Amygdala (tissue), 56 donors: ENCODE results near the gene PLEKHG4B.

Experiments
- DNase-seq, 56 donors: peaks; one replicate each; lab custom pipeline; 2025; lab: John Stamatoyannopoulos, UW

Gene PLEKHG4B

DNA sequence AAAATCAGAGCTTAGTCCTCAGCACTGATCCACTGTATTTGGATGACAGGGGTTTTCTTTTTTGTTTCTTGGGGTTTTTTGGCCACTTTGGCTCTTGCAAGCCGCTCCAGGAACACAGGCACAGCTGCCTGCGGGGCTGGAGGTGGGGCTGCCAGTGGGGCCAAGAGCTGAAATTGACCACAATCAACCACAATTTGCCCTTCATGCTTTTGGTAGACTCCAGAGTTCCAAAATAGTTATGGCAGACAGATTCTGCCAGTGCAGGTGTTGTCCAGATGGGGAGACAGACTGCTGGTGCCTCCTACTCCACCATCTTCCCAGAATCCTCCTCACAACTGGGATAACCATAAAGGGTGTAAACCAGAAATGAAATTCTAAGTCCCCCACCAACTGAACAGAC, 36.5 kb downstream of the PLEKHG4B start:
- DNase-seq, result no peak

DNA sequence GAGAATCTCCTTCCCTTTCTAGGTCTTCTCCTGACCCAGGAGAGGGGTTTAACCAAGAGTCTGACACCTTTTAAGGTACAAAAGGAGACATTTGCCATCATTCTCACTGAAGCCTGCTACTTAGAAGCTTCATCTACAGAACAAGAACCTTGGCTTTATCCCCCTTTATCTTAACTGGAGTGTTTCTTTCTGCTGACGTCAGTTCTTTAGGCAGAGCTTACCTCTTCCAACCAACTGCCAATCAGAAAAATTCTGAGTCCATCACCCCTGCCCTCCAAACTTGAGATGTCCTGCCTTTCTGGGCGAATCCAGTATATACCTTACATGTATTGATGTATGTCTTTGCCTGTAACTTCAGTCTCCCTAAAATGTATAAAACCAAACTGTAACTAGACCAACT, 37.2 kb downstream of the PLEKHG4B start:
- DNase-seq, result no peak

DNA sequence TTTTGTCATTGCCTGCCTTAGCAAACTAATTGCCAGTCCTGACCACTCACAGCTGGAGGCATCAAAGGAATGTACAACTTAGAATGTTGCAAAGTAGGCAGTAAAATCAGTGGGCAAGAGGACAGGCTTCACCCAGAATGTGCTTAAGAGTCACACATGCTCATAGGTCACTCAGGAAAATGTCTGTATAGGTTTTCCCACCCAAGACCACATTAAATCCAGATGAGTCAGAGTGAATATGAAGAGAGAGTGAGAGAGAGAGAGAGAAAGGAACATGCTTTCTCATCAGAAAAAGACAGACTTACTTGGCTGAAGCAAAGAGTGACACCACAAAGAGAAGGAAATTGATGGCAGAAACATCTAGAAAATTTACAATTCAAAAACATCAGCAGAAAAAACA, 37.9 kb downstream of the PLEKHG4B start:
- DNase-seq, result no peak

DNA sequence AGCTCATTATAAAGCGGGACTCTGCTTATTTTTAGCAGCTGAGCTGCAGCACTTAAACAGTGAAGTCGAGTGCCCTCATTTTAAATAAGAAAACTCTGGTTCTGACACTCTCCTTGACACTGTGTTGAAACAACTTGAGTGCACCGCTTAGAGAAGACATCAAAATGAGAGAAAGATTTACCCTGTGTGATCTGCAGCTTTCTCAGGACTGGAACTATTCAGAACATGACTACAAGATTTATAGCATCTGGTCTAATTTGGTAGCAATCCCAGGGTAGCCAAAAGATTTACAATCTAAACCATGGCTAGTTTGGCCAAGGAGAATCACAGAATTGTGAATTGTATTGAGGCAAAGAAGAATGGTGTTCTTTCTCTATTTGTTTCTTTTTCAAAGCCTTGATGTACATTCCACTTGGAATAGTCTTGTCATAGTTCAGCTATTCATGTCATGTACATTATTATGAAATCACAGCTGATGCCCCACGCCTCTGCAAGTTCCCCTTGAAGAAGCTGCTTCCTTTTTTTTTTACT, 38.7 kb downstream of the PLEKHG4B start:
- DNase-seq, result no peak

DNA sequence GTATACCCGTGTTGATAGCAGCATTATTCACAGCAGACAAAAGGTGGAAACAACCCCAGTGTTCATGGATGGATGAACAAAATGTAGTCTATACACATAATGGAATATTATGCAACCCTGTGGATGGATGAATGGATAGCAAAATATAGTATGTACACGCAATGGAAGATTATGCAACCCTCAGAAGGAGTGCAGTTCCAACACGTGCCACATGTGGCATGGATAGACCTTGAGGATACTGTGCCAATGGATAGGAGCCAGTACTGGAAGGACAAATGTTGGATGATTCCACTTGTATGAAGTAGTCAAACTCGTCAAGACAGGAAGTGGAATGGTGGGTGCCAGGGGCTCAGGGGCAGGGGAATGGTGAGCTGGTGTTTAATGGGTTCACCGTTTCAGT, 44.9 kb downstream of the PLEKHG4B start:
- DNase-seq, result no peak

DNA sequence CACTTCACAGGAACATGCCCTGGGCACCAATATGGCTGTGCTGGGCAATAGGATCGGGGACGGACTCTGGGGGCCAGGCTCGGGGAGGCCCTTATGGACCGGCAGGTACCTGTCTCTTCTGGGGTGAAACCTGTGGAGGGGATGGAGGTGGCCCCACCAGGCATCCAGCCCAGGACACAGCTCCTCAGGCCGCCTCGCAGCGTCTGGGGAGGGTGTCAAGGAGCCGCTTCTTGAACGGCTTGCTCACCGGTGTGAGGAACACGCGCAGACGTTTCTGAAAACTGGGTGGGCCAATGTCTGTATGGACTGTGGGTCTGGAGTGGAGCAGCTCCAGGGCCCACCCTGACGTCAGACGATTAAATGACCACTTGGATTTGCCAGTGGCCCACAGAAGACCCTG, 45.8 kb downstream of the PLEKHG4B start:
- no peak for DNase-seq

DNA sequence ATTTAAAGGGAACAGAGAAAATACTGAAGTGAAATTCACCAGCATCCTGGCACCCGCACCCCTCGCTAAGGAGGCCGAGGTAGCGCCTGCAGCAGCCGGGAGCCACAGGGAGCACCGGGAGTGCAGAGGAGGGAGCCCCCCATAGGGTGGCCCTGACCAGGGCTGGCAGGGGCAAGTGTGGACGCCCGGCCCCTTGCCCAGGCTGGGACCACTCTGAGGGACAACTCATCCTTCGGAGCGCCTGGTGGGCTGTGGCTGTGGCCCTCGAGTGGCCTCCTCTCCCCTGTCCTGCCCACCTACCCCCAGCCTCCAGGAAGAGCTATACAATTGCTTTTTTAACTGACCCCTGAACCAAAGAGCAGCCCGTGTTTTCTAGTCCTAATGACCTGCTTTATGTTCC, 47.0 kb downstream of the PLEKHG4B start:
- DNase-seq, result no peak

DNA sequence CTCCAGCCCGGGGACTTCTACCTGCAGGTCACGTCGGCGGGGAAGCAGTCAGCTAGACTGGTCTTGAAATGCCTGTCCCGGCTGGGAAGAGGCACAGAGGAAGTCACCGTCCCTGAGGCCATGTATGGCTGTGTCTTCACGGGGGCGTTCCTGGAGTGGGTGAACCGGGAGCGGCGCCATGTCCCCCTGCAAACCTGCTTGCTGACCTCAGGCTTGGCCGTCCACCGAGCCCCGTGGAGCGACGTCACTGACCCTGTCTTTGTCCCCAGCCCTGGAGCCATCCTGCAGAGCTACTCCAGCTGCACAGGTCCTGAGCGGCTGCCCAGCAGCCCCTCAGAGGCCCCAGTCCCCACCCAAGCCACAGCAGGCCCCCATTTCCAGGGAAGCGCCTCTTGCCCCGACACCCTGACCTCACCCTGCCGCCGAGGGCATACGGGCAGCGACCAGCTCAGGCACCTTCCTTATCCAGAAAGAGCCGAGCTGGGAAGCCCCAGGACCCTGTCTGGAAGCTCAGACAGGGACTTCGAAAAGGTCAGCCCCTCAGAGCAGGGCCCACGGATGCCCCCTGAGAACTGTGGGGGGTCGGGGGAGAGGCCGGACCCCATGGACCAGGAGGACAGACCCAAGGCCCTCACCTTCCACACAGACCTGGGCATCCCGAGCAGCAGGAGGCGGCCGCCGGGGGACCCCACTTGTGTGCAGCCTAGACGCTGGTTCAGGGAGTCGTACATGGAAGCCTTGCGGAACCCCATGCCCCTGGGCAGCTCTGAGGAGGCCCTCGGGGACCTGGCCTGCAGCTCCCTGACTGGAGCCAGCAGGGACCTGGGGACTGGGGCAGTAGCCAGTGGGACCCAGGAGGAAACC, 47.8 kb downstream of the PLEKHG4B start:
- DNase-seq, result no peak

DNA sequence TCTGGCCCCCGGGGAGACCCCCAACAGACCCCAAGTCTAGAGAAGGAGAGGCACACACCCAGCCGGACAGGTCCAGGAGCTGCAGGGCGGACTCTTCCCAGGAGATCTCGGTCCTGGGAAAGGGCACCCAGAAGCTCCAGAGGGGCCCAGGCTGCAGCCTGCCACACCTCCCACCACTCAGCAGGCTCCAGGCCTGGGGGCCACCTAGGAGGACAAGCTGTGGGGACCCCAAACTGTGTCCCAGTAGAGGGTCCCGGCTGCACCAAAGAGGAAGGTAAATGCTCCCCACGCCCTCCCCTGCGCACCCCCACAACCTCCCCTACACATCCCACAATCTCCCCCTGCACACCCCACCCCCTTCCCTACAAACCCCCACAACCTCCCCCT, 48.5 kb downstream of the PLEKHG4B start:
- no peak for DNase-seq

DNA sequence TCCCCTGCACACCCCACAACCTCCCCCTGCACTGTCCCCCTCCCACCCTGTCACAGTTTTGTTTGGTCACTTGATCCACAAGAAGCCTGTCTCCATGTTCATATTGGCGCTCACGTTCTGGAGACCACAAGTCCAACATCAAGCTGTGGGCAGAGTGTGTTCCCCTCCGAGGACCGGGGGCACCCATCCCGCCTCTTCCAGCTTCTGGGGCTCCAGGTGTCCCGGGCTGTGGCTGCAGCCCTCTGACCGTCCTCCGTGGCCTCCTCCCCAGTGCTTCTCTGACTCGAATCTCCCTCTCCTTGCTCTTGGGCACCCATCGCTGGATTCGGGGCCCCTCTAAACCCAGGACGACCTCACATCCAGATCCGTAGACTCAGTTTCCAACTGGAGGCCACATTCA, 49.2 kb downstream of the PLEKHG4B start:
- no peak for DNase-seq

DNA sequence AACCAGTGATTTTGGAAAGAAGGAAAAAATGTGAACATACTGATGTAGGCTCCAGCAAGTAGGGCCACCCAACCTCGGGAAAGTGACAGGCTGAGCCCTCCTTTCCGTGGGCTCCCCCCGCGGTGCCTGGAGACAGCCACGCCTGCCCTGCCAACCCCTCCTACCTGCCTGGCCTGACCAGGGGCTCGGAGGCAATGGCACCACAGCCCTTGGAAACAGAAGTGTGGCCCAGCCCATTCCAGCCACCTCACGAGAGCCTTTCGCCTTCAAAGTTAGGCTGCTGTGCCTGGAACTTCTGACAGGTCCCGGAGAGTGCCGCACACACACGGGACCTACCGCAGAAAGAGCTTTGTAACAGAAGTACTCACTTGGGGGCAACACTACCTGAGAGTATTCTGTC, 49.8 kb downstream of the PLEKHG4B start:
- no peak for DNase-seq

DNA sequence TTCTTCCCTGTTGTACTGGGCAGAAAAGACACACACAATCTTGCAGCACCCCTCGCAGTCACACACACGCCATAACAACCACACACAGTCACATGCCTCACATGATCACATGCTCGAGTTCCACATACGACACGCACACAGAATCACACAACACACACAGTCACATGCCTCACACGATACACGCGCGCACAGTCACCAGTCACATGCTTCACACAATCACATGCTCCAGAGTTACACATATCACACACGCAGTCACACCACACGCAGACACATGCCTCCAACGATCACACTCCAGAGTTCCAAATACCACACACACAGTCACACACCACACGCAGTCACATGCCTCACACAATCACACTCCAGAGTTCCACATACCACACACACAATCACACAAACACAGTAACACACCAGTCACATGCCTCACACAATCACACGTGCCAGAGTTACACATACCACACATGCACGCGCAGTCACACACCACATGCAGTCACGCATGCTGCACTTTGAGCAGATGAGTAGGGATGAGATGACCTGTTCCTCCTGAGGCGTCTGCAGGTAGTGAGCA, 50.4 kb downstream of the PLEKHG4B start:
- no peak for DNase-seq

DNA sequence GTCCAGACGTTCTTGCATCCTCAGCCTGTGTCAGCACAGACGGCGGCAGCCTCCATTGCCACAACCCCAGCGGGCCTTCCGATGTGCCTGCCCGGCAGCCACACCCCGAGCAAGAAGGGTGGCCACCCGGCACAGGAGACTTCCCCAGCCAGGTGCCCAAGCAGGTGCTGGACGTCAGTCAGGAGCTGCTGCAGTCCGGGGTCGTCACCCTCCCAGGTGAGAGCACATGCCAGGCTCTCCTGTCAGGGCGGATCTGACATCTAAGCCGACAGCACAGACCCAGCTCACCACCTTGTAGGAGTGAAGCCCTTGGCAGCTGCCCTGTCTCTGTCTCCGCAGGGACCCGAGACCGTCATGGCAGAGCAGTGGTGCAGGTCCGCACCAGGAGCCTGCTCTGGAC, 51.1 kb downstream of the PLEKHG4B start:
- DNase-seq, result no peak

DNA sequence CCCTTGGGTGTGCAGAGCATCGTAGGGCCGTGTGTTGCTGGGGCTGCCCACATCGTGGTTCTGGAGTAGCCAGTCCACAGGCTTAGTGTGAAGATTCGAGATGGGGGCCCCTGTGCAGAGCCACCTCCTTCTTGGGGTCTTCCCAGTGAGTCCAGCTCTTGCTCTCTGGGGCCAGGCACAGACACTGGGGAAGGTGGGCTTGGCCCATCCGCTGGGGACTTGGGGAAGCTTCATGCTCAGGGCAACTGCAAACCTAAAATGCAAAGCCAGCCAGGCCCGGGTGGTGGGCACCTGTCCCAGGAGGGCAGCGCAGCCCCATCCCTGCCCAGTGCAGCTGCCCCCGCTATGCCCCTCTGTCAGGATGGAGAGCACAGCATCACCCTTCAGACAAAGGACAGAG, 53.0 kb downstream of the PLEKHG4B start:
- no peak for DNase-seq

DNA sequence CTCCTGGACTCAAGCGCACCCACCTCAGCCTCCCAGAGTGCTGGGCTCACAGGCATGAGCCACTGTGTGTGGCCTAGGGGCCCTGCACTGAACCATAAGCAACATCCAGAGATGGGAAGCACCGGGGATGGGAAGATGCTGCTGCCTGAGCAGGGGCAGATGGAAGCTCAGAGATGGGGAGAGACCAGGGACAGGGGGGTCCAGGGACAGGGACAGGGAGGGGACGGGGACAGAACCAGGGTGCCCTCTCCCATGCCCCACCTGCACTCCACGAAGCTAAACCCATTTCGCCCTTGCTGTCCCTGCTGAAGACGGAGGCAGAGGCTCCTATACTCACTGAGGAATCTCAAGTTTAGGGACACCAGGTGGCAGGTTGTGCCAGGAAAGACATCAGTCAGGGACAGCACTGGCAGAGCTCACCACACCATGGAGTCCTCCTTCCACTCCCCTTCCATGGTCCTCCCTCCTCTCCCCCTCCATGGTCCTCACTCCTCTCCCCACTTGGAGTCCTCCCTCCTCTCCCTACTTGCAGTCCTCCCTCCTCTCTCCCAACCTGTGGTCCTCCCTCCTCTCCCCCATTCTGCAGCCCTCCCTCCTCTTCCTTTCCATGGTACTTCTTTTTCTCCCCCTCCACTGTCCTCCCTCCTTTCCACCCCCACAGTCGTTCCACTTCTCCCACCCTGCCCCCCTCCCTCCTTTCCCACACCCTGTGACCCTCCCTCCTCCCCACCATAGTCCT, 53.8 kb downstream of the PLEKHG4B start:
- DNase-seq, result no peak

DNA sequence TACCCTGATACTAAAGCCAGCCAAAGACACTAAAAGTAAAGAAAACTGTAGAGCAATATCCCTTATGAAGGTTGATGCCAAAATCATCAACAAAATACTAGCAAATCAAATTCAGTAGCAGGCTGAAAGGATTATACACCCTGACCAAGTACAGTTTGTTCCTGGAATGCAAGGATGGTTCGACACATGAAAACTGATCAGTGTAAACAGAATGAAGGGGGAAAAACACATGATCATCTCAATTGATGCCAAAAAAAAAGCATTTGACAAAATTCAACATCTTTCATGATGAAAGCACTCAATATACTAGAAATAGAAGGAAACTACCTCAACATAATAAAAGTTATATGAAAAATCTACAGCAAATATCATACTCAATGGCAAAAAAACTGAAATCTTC, 55.8 kb downstream of the PLEKHG4B start:
- DNase-seq, result no peak

DNA sequence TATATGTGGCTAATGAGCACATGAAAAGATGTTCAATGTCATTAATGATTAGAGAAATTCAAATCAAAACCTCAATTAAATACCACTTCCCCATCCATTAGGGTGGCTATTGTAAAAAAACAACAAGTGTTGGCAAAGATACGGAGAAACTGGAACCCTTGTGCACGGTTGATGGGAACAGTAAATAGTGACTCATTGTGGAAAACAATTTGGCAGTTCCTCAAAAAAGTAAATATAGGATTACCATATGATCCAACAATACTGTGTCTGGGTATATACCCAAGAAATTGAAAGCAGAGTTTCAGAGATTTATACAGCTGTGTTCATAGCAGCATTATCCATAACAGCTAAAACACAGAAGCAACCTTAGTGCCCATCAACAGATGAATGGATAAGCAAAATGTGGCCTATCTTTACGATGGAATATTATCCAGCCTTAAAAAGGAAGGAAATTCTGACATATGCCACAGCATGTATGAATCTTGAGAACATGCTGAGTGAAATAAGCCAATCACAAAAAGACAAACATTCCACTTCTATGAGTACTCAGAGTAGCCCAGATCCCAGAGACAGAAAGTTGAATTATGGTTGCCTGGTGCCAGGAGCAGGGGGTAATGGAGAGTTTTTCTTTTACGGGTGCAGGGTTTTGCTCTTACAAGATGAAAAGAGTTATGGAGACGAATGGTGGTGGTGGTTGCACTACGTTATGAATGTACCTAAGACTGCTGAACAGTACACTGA, 57.9 kb downstream of the PLEKHG4B start:
- no peak for DNase-seq

DNA sequence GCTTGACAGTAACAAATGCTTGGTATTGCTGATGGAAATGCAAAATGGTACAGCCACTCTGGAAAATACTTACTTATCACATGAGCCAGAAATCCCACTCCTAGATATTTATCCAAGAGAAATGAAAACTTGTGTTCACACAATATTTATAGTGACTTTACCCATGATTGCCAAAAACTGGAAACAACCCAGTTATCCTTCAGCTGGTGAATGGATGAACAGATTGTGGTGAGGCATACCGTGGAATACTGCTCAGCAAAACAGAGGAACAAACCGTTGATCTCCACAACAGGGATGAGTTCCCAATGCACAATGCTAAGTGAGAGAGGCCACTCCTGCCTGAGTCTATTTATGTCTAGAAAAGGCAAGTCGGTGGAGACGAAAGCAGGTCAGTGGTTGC, 58.8 kb downstream of the PLEKHG4B start:
- no peak for DNase-seq

DNA sequence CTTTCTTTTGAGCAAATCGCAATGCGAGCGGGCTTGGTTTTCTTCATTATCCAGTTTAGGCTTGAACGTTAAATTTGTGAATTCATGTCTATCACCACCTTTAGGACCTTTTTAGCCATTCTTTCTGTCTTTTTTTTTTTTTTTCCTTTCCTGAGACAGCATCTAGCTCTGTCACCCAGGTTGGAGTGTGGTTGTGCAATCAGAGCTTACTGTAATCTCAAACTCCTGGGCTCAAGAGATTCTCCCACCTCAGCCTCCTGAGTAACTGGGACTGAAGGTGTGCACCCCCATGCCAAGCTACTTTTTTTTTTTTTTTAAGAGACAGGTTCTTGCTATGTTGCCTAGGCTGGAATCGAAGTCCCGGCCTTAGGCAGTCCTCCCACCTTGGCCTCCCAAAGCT, 60.1 kb downstream of the PLEKHG4B start:
- no peak for DNase-seq

DNA sequence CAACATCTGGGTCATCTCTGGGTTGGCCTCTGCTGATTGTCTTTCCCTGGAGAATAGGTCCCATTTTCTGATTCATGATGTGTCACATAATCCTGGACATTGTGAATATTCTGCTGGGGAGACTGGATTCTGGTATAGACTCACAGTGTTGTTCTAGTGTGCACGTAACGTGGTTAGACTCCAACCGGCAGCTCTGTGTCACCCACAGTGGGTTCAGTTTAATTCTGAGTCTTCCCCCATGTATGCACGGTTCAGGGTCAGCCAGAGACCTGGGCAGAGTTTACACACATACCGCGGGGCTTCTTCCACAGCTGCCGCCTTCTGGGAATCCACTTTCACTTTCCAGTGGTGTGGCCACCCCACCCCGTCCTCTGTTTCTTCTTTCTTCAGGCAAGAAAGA, 61.3 kb downstream of the PLEKHG4B start:
- no peak for DNase-seq

DNA sequence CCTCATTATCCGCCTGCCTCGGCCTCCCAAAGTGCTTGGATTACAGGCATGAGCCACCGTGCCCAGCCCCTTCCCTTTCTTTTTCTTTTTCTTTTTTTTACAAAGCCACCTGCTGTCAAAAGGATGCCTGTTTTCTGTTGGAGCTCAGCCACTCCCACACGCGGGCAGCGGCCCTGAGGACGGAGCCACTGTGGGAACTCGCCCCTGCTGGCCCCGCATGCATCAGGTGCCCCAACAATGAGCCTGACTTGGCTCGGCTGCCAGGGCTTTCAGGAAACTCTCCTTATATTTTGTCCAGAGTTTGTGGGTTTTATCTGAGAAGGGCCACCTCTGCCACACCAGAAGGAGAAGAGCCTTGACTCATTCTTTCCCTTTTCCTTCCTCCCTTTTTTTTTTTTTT, 62.3 kb downstream of the PLEKHG4B start:
- DNase-seq, result no peak
